DOHH2 (cell line): Measurements from ENCODE around the gene CDKN2AIP.

Experiments
- H3F3A ChIP-seq: fragments of 200-600 bp; sonication (generic), shearing (Covaris generic); 2 replicates; pipeline ENCODE4 v1.6.0; 2016; ENCODE audit warnings: antibody characterized with exemption, mild to moderate bottlenecking; ENCODE audit not compliant: control insufficient read depth, insufficient read depth
- H3K27ac ChIP-seq: fragments of 200-600 bp; sonication (generic); 2 replicates; pipeline ENCODE4 v1.5.1; 2014; ENCODE audit warnings: low read depth, mild to moderate bottlenecking, low read length, moderate library complexity
- H3K27me3 ChIP-seq: fragments of 200-600 bp; sonication (generic); 2 replicates; pipeline ENCODE4 v1.6.1; 2014; ENCODE audit warnings: mild to moderate bottlenecking, low read length, mixed read lengths; ENCODE audit not compliant: control insufficient read depth
- H3K36me3 ChIP-seq: fragments of 200-600 bp; sonication (generic); 2 replicates; pipeline ENCODE4 v1.6.1; 2014; ENCODE audit warnings: mild to moderate bottlenecking, low read length, moderate library complexity, mixed read lengths; ENCODE audit not compliant: control insufficient read depth
- H3K4me1 ChIP-seq: fragments of 200-600 bp; sonication (generic); 2 replicates; pipeline ENCODE4 v1.6.1; 2014; ENCODE audit warnings: mild to moderate bottlenecking, low read length, mixed read lengths; ENCODE audit not compliant: control insufficient read depth
- H3K4me2 ChIP-seq: fragments of 200-600 bp; sonication (generic); 2 replicates; pipeline ENCODE4 v1.6.0; 2014; ENCODE audit warnings: mild to moderate bottlenecking, low read length, moderate library complexity
- H3K4me3 ChIP-seq: fragments of 200-600 bp; sonication (generic); 2 replicates; pipeline ENCODE4 v1.5.1; 2014; ENCODE audit warnings: mild to moderate bottlenecking, low read length, mixed read lengths
- H3K79me2 ChIP-seq: fragments of 200-600 bp; sonication (generic); 2 replicates; pipeline ENCODE4 v1.6.1; 2014; ENCODE audit warnings: mild to moderate bottlenecking, low read length, mixed read lengths; ENCODE audit not compliant: control insufficient read depth
- H3K9me2 ChIP-seq: fragments of 200-600 bp; sonication (generic); replicated peaks from 2 replicates; pipeline ENCODE4 v1.6.1; 2014; ENCODE audit warnings: mild to moderate bottlenecking, low read length, mixed read lengths; ENCODE audit not compliant: control insufficient read depth
- H3K9me3 ChIP-seq: fragments of 200-600 bp; sonication (generic); 2 replicates; pipeline ENCODE4 v1.6.1; 2014; ENCODE audit warnings: antibody characterized with exemption, low read length, mixed read lengths; ENCODE audit not compliant: control insufficient read depth, insufficient read depth
- H4K20me1 ChIP-seq: fragments of 200-600 bp; sonication (generic); 2 replicates; pipeline ENCODE4 v1.6.0; 2014; ENCODE audit warnings: low read depth, mild to moderate bottlenecking, antibody characterized with exemption, low read length, moderate library complexity; ENCODE audit not compliant: control insufficient read depth, insufficient read depth
- CTCF ChIP-seq: fragments of 200-600 bp; sonication (generic); IDR thresholded peaks from one replicate; pipeline ENCODE4 v1.5.1; 2014; ENCODE audit warnings: antibody characterized with exemption, mild to moderate bottlenecking, low read depth, low read length; ENCODE audit not compliant: poor library complexity, severe bottlenecking
- EZH2phosphoT487 ChIP-seq: fragments of 200-600 bp; sonication (generic); IDR thresholded peaks from 2 replicates; pipeline ENCODE4 v1.6.1; 2017; ENCODE audit warnings: borderline replicate concordance, mild to moderate bottlenecking, antibody characterized with exemption, low read length, moderate library complexity, mixed read lengths

The CDKN2AIP gene

GRCh38 chr4:183485411-183486160, 41.1 kb downstream of the CDKN2AIP start:
- Histone ChIP-seq H3K4me3 (no peak overlapping the region), H3K36me3 (no peaks in the 10 kb centered on the region), H4K20me1 (no peaks in the 10 kb centered on the region), H3K79me2 (no peaks in the 10 kb centered on the region), H3K4me2 (no peak overlapping the region), H3K27ac (no peak overlapping the region), H3K9me3 (no peaks in the 10 kb centered on the region), H3K27me3 (no peaks in the 10 kb centered on the region), H3K4me1 (no peaks in the 10 kb centered on the region), H3F3A (no peaks in the 10 kb centered on the region), H3K9me2 (no peaks in the 10 kb centered on the region)
- TF ChIP-seq EZH2phosphoT487 = no peak
- TF ChIP-seq CTCF = no peak

- no peak overlapping the region for H3K4me3 ChIP-seq
- H3K27ac ChIP-seq = no peak overlapping the region
- no peak overlapping the region for H3K4me2 ChIP-seq
- no peaks in the 10 kb centered on the region for H4K20me1 ChIP-seq
- H3K36me3 ChIP-seq = peaks cover 24% of the 10 kb centered on the region
- TF ChIP-seq EZH2phosphoT487 = no peak
- TF ChIP-seq CTCF = no peak
- H3F3A ChIP-seq = no peaks in the 10 kb centered on the region
- H3K79me2 ChIP-seq = no peaks in the 10 kb centered on the region
- no peaks in the 10 kb centered on the region for H3K9me2 ChIP-seq
- H3K4me1 ChIP-seq = no peaks in the 10 kb centered on the region
- H3K27me3 ChIP-seq = no peaks in the 10 kb centered on the region
- no peaks in the 10 kb centered on the region for H3K9me3 ChIP-seq
Measured at GRCh38 chr4:183492791-183493222, 48.4 kb downstream of the CDKN2AIP start.

GRCh38 chr4:183493246-183493645, 48.8 kb downstream of the CDKN2AIP start:
- Histone ChIP-seq H3K4me3 (no peak overlapping the region), H3K9me2 (no peaks in the 10 kb centered on the region), H3K4me2 (no peak overlapping the region)

More at GRCh38 chr4:183493246-183493645, 48.8 kb downstream of the CDKN2AIP start:
- Histone ChIP-seq H3K79me2 (no peaks in the 10 kb centered on the region), H3K9me3 (no peaks in the 10 kb centered on the region), H3K27me3 (no peaks in the 10 kb centered on the region), H3K4me1 (no peaks in the 10 kb centered on the region), H3K27ac (no peak overlapping the region), H3K36me3 (peaks cover 24% of the 10 kb centered on the region), H4K20me1 (no peaks in the 10 kb centered on the region), H3F3A (no peaks in the 10 kb centered on the region)
- TF ChIP-seq CTCF = no peak
- TF ChIP-seq EZH2phosphoT487 = no peak
